ENCODE results near the gene HNRNPF.

DNA sequence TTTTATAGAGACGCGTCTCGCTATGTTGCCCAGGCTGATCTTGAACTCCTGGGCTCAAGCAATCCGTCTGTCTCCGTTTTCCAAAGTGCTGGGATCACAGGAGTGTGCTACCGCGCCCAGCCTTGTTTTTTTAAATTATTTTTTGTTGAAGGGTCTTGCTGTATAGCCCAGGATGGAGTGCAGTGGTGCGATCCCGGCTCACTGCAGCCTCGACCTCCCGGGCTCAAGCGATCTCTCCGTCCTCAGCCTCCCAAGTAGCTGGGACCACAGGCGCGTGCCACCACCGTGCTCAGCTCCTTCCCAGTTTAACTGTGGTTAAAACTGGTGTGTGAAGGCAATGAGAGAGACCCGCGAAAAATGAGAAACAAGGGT, 11.0 kb upstream of the HNRNPF start:
- TF ChIP-seq NPAS2 (CRISPR knock-in tag; IDR thresholded peaks at IDR 0.05; ENCODE audit: borderline replicate concordance) (no peak), RAD21 (conservative IDR thresholded peaks at IDR 0.05 in 1 of 2, IDR thresholded peaks at IDR 0.05 in 1 of 2) (no peak), POLR2A (IDR thresholded peaks at IDR 0.05; ENCODE audit: low read length) (no peak), POLR2AphosphoS2 (conservative IDR thresholded peaks at IDR 0.05; ENCODE audit: low read length) (no peak), EP300 (IDR thresholded peaks at IDR 0.05) (no peak)
- TF ChIP-seq, protein P1, sequence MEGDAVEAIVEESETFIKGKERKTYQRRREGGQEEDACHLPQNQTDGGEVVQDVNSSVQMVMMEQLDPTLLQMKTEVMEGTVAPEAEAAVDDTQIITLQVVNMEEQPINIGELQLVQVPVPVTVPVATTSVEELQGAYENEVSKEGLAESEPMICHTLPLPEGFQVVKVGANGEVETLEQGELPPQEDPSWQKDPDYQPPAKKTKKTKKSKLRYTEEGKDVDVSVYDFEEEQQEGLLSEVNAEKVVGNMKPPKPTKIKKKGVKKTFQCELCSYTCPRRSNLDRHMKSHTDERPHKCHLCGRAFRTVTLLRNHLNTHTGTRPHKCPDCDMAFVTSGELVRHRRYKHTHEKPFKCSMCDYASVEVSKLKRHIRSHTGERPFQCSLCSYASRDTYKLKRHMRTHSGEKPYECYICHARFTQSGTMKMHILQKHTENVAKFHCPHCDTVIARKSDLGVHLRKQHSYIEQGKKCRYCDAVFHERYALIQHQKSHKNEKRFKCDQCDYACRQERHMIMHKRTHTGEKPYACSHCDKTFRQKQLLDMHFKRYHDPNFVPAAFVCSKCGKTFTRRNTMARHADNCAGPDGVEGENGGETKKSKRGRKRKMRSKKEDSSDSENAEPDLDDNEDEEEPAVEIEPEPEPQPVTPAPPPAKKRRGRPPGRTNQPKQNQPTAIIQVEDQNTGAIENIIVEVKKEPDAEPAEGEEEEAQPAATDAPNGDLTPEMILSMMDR (IDR thresholded peaks at IDR 0.05) = no peak
- TF ChIP-seq, protein P2, sequence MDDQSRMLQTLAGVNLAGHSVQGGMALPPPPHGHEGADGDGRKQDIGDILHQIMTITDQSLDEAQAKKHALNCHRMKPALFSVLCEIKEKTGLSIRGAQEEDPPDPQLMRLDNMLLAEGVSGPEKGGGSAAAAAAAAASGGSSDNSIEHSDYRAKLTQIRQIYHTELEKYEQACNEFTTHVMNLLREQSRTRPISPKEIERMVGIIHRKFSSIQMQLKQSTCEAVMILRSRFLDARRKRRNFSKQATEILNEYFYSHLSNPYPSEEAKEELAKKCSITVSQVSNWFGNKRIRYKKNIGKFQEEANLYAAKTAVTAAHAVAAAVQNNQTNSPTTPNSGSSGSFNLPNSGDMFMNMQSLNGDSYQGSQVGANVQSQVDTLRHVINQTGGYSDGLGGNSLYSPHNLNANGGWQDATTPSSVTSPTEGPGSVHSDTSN (IDR thresholded peaks at IDR 0.05) = no peak
- TF ChIP-seq, protein P3, sequence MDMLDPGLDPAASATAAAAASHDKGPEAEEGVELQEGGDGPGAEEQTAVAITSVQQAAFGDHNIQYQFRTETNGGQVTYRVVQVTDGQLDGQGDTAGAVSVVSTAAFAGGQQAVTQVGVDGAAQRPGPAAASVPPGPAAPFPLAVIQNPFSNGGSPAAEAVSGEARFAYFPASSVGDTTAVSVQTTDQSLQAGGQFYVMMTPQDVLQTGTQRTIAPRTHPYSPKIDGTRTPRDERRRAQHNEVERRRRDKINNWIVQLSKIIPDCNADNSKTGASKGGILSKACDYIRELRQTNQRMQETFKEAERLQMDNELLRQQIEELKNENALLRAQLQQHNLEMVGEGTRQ (IDR thresholded peaks at IDR 0.05) = no peak

Measured in A549 (cell line).